Heart left ventricle (tissue), 16 donors: ENCODE data around the gene ERMARD. TPM values are rescaled to one million over a fixed set of nuclear protein-coding genes. Genes with fewer than 3 reads are reported as not detected.

Experiments used
- ATAC-seq, 4 donors: fragments of 200-7000 bp; cut with Tn5 transposase; one replicate each; pipeline ENCODE4 v1.9.1; 2020 to 2022; ENCODE audit warnings: moderate library complexity in 4 of 4, mild to moderate bottlenecking in 3 of 4, moderate number of reproducible peaks in 1 of 4
- DNase-seq, 5 donors: peaks; one replicate each; pipeline ENCODE4 v3.0.0-alpha.2; 2020
- H3K27ac ChIP-seq, 12 donors: fragments of 200-600 bp; sonication (generic) in 4 of 12; one replicate each; pipeline versions ENCODE4 v1.5.0 to v1.8.0; 2016 to 2022; ENCODE audit warnings: mild to moderate bottlenecking in 2 of 12
- H3K27me3 ChIP-seq, 9 donors: fragments of 200-600 bp; sonication (generic) in 2 of 9; one replicate each; pipeline versions ENCODE4 v1.5.1 to v1.8.0; 2016 to 2022; ENCODE audit warnings: mild to moderate bottlenecking in 3 of 9
- H3K36me3 ChIP-seq, 9 donors: fragments of 200-600 bp; sonication (generic) in 2 of 9; one replicate each; pipeline versions ENCODE4 v1.5.0 to v1.8.0; 2018 to 2022; ENCODE audit warnings: mild to moderate bottlenecking in 2 of 9
- H3K4me1 ChIP-seq, 12 donors: fragments of 200-600 bp; sonication (generic) in 4 of 12; one replicate each; pipeline versions ENCODE4 v1.5.0 to v1.8.0; 2016 to 2022; ENCODE audit warnings: mild to moderate bottlenecking in 3 of 12
- H3K4me3 ChIP-seq, 12 donors: fragments of 200-600 bp; sonication (generic) in 4 of 12; one replicate each; pipeline versions ENCODE4 v1.5.0 to v1.8.0; 2017 to 2022; ENCODE audit warnings: mild to moderate bottlenecking in 9 of 12, moderate library complexity in 4 of 12
- H3K9me3 ChIP-seq, 12 donors: fragments of 200-600 bp; sonication (generic) in 4 of 12; one replicate each; pipeline versions ENCODE4 v1.5.0 to v1.8.0; 2016 to 2022; ENCODE audit warnings: mild to moderate bottlenecking in 1 of 12
- POLR2A ChIP-seq, 2 donors: fragments of 450-650 bp; IDR thresholded peaks; one replicate each; pipeline ENCODE4 v1.6.1; 2017; ENCODE audit warnings: antibody characterized with exemption in 2 of 2, mild to moderate bottlenecking in 2 of 2, moderate library complexity in 2 of 2
- WGBS, 4 donors: extraction: QIAGEN DNeasy Blood & Tissue Kit in 2 of 4; methylation state at CpG; one replicate each; pipeline versions ENCODE4 v1.1.5 to v1.1.7; 2013 to 2018; 5-methylcytosine and 5-hydroxymethylcytosine counted together
- intact Hi-C, 10 donors: fragments of 100-400 bp; cut with DNase I; formaldehyde crosslinking; loops; one replicate each; pipeline versions ENCODE4 v1.11.1 to v1.14.2; 2022
- polyA plus RNA-seq, 2 donors: library from polyadenylated mRNA; stranded (reverse); fragments of 200-250 nt; gene quantifications; one replicate each; pipeline ENCODE4 v1.2.3, GENCODE V29; 2013
- total RNA-seq, 9 donors: library from RNA; depleted of rRNA in 2 of 9; stranded (reverse); fragments of >200 nt in 2 of 9; fragmentation: NEBNext Ultra II Directional in 3 of 9; extraction: Animal tissue kit (Norgen Biotek cat#: 25700) in 3 of 9; gene quantifications; one replicate each; pipeline versions ENCODE4 v1.1.0 to v1.2.4, GENCODE V29; 2016 to 2023
- TF ChIP-seq, protein P1 (sequence below), 12 donors: fragments of 200-600 bp; sonication (generic) in 4 of 12; IDR thresholded peaks; one replicate each; pipeline versions ENCODE4 v1.5.0 to v1.8.0; 2018 to 2022; ENCODE audit warnings: antibody characterized with exemption in 12 of 12, mild to moderate bottlenecking in 5 of 12
- donor health status: ischemic (EF 13 %, LVEDD 7.1; RV severe dilation, severe dysfunction).
- donor health status: healthy with polysubstance abuse.
- donor health status: DM: no; HTN: yes; CAD: no.
- donor health status: DM: no; HTN: no; CAD: no.
- donor health status: ischemic (EF 25% LVEDD 6.9; RV normal size, moderate dysfunction).
- donor health status: ischemic (EF 25% LVEDD 5.7; RV mildly dilated, moderate dysfunction).
- donor health status: healthy.
- donor health status: DM: yes; HTN: yes; CAD: no.
- donor health status: ischemic (EF 35%, LVEDD 5.7; RV mildly dilated, moderate dysfunction).
- donor health status: nonischemic (EF 11% LVEDD 7.7; RV severe dilation, severe dysfunction).
- donor health status: DM: yes; HTN: yes; CAD: no.
- donor health status: PGD.
- donor health status: ischemic (EF 29% LVEDD 5.4; RV normal size, mild dysfunction).
- donor health status: nonischemic (EF 23%, LVEDD 6.1; RV moderate dilation, normal function).

ERMARD gene
- total and polyA plus RNA-seq, 11 donors, result 6.4 to 19.5 (median 8.8) TPM

GRCh38 chr6:169800668-169801395, 49.4 kb downstream of the ERMARD start:
- 62 to 79% (median 70%) methylated on average over 12 to 13 of the region's 13 CpGs for WGBS, 4 donors
- ATAC-seq (peak in 1 of 4 donors; percentile 44), DNase-seq (no peak)
- intact Hi-C loops, result no loop called here
- no peaks in the 10 kb centered on the region for H3K4me1 ChIP-seq
- TF ChIP-seq, protein P1, sequence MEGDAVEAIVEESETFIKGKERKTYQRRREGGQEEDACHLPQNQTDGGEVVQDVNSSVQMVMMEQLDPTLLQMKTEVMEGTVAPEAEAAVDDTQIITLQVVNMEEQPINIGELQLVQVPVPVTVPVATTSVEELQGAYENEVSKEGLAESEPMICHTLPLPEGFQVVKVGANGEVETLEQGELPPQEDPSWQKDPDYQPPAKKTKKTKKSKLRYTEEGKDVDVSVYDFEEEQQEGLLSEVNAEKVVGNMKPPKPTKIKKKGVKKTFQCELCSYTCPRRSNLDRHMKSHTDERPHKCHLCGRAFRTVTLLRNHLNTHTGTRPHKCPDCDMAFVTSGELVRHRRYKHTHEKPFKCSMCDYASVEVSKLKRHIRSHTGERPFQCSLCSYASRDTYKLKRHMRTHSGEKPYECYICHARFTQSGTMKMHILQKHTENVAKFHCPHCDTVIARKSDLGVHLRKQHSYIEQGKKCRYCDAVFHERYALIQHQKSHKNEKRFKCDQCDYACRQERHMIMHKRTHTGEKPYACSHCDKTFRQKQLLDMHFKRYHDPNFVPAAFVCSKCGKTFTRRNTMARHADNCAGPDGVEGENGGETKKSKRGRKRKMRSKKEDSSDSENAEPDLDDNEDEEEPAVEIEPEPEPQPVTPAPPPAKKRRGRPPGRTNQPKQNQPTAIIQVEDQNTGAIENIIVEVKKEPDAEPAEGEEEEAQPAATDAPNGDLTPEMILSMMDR (IDR thresholded peaks at IDR 0.05), result no peak
- no peak for TF ChIP-seq POLR2A (IDR thresholded peaks at IDR 0.05)
- no peaks in the 10 kb centered on the region for H3K9me3 ChIP-seq
- H3K4me3 ChIP-seq, result no peak overlapping the region
- no peaks in the 10 kb centered on the region for H3K36me3 ChIP-seq
- H3K27me3 ChIP-seq, result peaks cover 0 to 18% (median 2%) of the 10 kb centered on the region in 9 donors
- no peak overlapping the region for H3K27ac ChIP-seq

GRCh38 chr6:169801396-169802160, 50.2 kb downstream of the ERMARD start:
- ATAC-seq (no peak), DNase-seq (no peak)
- Histone ChIP-seq H3K4me1 (no peaks in the 10 kb centered on the region), H3K36me3 (no peaks in the 10 kb centered on the region), H3K4me3 (no peak overlapping the region), H3K9me3 (no peaks in the 10 kb centered on the region), H3K27me3 (peaks cover 0 to 24% (median 6%) of the 10 kb centered on the region in 9 donors), H3K27ac (no peak overlapping the region)
- intact Hi-C loops, result no loop called here
- WGBS, 4 donors, result 84 to 86% (median 85%) methylated on average over 28 to 31 of the region's 31 CpGs
- TF ChIP-seq, protein P1 (IDR thresholded peaks at IDR 0.05), result no peak
- TF ChIP-seq POLR2A (IDR thresholded peaks at IDR 0.05), result no peak

DNA sequence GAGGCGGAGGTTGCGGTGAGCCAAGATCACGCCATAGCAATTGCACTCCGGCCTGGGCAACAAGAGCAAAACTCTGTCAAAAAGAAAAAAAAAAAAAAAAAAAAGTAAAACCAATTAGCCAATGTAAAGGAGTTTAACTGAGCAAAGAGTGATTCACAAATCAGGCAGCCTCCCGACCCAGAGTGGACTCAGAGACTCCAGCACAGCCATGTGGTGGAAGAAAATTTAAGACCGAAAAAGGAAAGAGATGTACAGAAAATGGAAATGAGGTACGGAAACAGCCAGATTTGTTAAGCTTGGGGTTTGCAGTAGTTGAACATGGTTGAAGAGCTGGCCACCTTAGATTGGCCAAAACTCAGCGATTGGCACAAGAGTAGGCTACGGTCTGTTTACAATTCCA, 51.4 kb downstream of the ERMARD start:
- H3K27ac ChIP-seq, result no peak overlapping the region
- no peaks in the 10 kb centered on the region for H3K9me3 ChIP-seq
- intact Hi-C loops, result no loop called here
- H3K4me1 ChIP-seq, result no peaks in the 10 kb centered on the region
- H3K27me3 ChIP-seq, result peaks cover 0 to 25% (median 6%) of the 10 kb centered on the region in 9 donors
- ATAC-seq (no peak), DNase-seq (no peak)
- WGBS, 4 donors, result 92 to 94% (median 93%) methylated on average over 9 of the region's 9 CpGs
- H3K36me3 ChIP-seq, result no peaks in the 10 kb centered on the region
- no peak overlapping the region for H3K4me3 ChIP-seq
- TF ChIP-seq POLR2A (IDR thresholded peaks at IDR 0.05), result no peak
- TF ChIP-seq, protein P1 (IDR thresholded peaks at IDR 0.05), result no peak

GRCh38 chr6:169803271-169803811, 51.9 kb downstream of the ERMARD start:
- H3K4me3 ChIP-seq, result no peak overlapping the region
- no peaks in the 10 kb centered on the region for H3K4me1 ChIP-seq
- 69 to 76% (median 71%) methylated on average over 7 of the region's 7 CpGs for WGBS, 4 donors
- ATAC-seq (no peak), DNase-seq (no peak)
- H3K9me3 ChIP-seq, result no peaks in the 10 kb centered on the region
- no peaks in the 10 kb centered on the region for H3K36me3 ChIP-seq
- intact Hi-C loops, result no loop called here
- no peak overlapping the region for H3K27ac ChIP-seq
- peaks cover 0 to 25% (median 6%) of the 10 kb centered on the region in 9 donors for H3K27me3 ChIP-seq
- TF ChIP-seq, protein P1 (IDR thresholded peaks at IDR 0.05), result no peak
- no peak for TF ChIP-seq POLR2A (IDR thresholded peaks at IDR 0.05)
